HCT116 (cell line): Measurements from ENCODE around the gene MSI2. TPM values are rescaled to one million over a fixed set of nuclear protein-coding genes. Genes with fewer than 3 reads are reported as not detected.

Experiments
- ATAC-seq: fragments of 200-7000 bp; cut with Tn5 transposase; 2 replicates; pipeline ENCODE4 v1.9.1; 2020; ENCODE audit warnings: mild to moderate bottlenecking, moderate library complexity
- BruUV-seq: library from RNA; stranded (reverse); fragments of 400-500 nt; replicated peaks from 2 replicates; lab custom pipeline; 2021; lab: Mats Ljungman, UMichigan
- CTCF ChIA-PET: fragments of 300-600 bp; sonication (Branson Sonifier 250); formaldehyde crosslinking; loops from one replicate; lab custom pipeline; 2021; ENCODE audit warnings: antibody characterized with exemption; lab: Charles Lee
- POLR2A ChIA-PET: fragments of 300-600, 350-600 bp; sonication (Branson Sonifier 250); formaldehyde crosslinking; loops from one replicate; lab custom pipeline; 2021; ENCODE audit warnings: antibody characterized with exemption; lab: Charles Lee
- RAD21 ChIA-PET, 2 experiments: fragments of 300-600 bp; sonication (Branson Sonifier 250); formaldehyde crosslinking; loops; one replicate each; lab custom pipeline; 2023; ENCODE audit warnings: low total read pairs in 2 of 2; ENCODE audit not compliant: uncharacterized antibody in 2 of 2, unreplicated experiment in 2 of 2, low non-redundant PET in 1 of 2; lab: Charles Lee
- DNase-seq: peaks from one replicate; pipeline ENCODE4 v3.0.0-alpha.2; 2010; ENCODE audit warnings: low read depth, low spot score
- H2AFZ ChIP-seq: fragments of 200-600 bp; shearing (Covaris generic), sonication (generic); 2 replicates; pipeline ENCODE4 v1.6.1; 2017; ENCODE audit warnings: low read depth, mixed run types, mixed read lengths, antibody characterized with exemption, low read length; ENCODE audit not compliant: poor library complexity, severe bottlenecking
- H3K27ac ChIP-seq: 2 replicates; pipeline ENCODE4 v1.5.1; 2012; ENCODE audit warnings: low read depth, low read length
- H3K27me3 ChIP-seq: fragments of 200-600 bp; sonication (generic); 2 replicates; pipeline ENCODE4 v1.6.1; 2016; ENCODE audit warnings: mixed run types, low read length, mixed read lengths; ENCODE audit not compliant: insufficient read depth
- H3K36me3 ChIP-seq, 2 experiments: fragments of 200-500 bp in 1 of 2; fragments of 200-600 bp in 1 of 2; sonication (Bioruptor generic) in 1 of 2; sonication (generic) in 1 of 2; 2 replicates each; pipeline versions ENCODE4 v1.5.1 to v1.6.1; 2014 to 2016; ENCODE audit warnings: low read length in 2 of 2, inconsistent platforms in 1 of 2, mixed read lengths in 1 of 2, mixed run types in 1 of 2; ENCODE audit not compliant: insufficient read depth in 2 of 2, control insufficient read depth in 1 of 2
- H3K4me1 ChIP-seq, 2 experiments: fragments of 200-600 bp in 1 of 2; sonication (generic) in 1 of 2; 2 replicates each; pipeline versions ENCODE4 v1.5.1 to v1.6.1; 2012 to 2017; ENCODE audit warnings: low read length in 2 of 2, inconsistent platforms in 1 of 2, mild to moderate bottlenecking in 1 of 2, mixed read lengths in 1 of 2, mixed run types in 1 of 2, moderate library complexity in 1 of 2; ENCODE audit not compliant: insufficient read depth in 2 of 2, control insufficient read depth in 1 of 2
- H3K4me2 ChIP-seq: fragments of 200-600 bp; sonication (generic); 2 replicates; pipeline ENCODE4 v1.6.1; 2017; ENCODE audit warnings: mixed run types, low read length, mixed read lengths
- H3K4me3 ChIP-seq, 2 experiments: fragments of 200-600 bp in 1 of 2; sonication (generic) in 1 of 2; replicated peaks in 1 of 2; 2 replicates each; pipeline ENCODE4 v1.5.1; 2011 to 2016; ENCODE audit warnings: low read length in 2 of 2, control low read depth in 1 of 2, low read depth in 1 of 2, mild to moderate bottlenecking in 1 of 2, mixed read lengths in 1 of 2, mixed run types in 1 of 2
- H3K79me2 ChIP-seq: fragments of 200-600 bp; sonication (generic); 2 replicates; pipeline ENCODE4 v1.6.1; 2017; ENCODE audit warnings: mild to moderate bottlenecking, mixed run types, low read length, moderate library complexity, mixed read lengths; ENCODE audit not compliant: insufficient read depth
- H3K9ac ChIP-seq: fragments of 200-600 bp; sonication (generic); 2 replicates; pipeline ENCODE4 v1.6.1; 2016; ENCODE audit warnings: low read length, mixed read lengths
- H3K9me2 ChIP-seq: fragments of 200-600 bp; sonication (generic), shearing (Covaris generic); 2 replicates; pipeline ENCODE4 v1.6.1; 2017; ENCODE audit warnings: mixed run types, mild to moderate bottlenecking, moderate library complexity; ENCODE audit not compliant: insufficient read depth
- H3K9me3 ChIP-seq, 2 experiments: fragments of 200-500 bp in 1 of 2; fragments of 200-600 bp in 1 of 2; sonication (Bioruptor generic) in 1 of 2; sonication (generic) in 1 of 2; 2 replicates each; pipeline ENCODE4 v1.6.1; 2014 to 2017; ENCODE audit warnings: low read length in 2 of 2, mixed read lengths in 2 of 2, inconsistent platforms in 1 of 2, low read depth in 1 of 2, mild to moderate bottlenecking in 1 of 2, mixed run types in 1 of 2, moderate library complexity in 1 of 2; ENCODE audit not compliant: control insufficient read depth in 1 of 2, insufficient read depth in 1 of 2
- H4K20me1 ChIP-seq: fragments of 200-600 bp; sonication (generic), shearing (Covaris generic); 2 replicates; pipeline ENCODE4 v1.6.1; 2017; ENCODE audit warnings: mixed run types, mild to moderate bottlenecking, moderate library complexity; ENCODE audit not compliant: insufficient read depth
- CBX3 ChIP-seq: IDR thresholded peaks from 2 replicates; pipeline ENCODE4 v1.6.1; 2012; ENCODE audit warnings: low read depth
- CEBPB ChIP-seq: IDR thresholded peaks from 2 replicates; pipeline ENCODE4 v1.6.1; 2012; ENCODE audit warnings: low read depth
- EZH2 ChIP-seq: fragments of 200-600 bp; sonication (generic); IDR thresholded peaks from 2 replicates; pipeline ENCODE4 v1.6.1; 2017; ENCODE audit warnings: antibody characterized with exemption, mixed run types
- EZH2phosphoT487 ChIP-seq: fragments of 200-600 bp; IDR thresholded peaks from 2 replicates; pipeline ENCODE4 v1.6.1; 2018; ENCODE audit warnings: antibody characterized with exemption, borderline replicate concordance
- POLR2A ChIP-seq: IDR thresholded peaks from 2 replicates; pipeline ENCODE4 v1.7.0; 2011; ENCODE audit warnings: borderline replicate concordance; ENCODE audit not compliant: insufficient read depth, insufficient read length; ENCODE audit errors: extremely low read depth
- POLR2AphosphoS5 ChIP-seq: IDR thresholded peaks from 2 replicates; pipeline ENCODE4 v1.6.1; 2011; ENCODE audit warnings: mild to moderate bottlenecking, low read depth, low read length, moderate library complexity
- RAD21 ChIP-seq: IDR thresholded peaks from 2 replicates; pipeline ENCODE4 v1.6.1; 2012; ENCODE audit warnings: low read depth, mild to moderate bottlenecking
- SRF ChIP-seq: IDR thresholded peaks from 2 replicates; pipeline ENCODE4 v1.6.1; 2012; ENCODE audit warnings: low read depth
- YY1 ChIP-seq: IDR thresholded peaks from 2 replicates; pipeline ENCODE4 v1.6.1; 2011; ENCODE audit warnings: low read length, low read depth, moderate library complexity, mild to moderate bottlenecking; ENCODE audit not compliant: insufficient replicate concordance; ENCODE audit errors: extremely low read depth
- intact Hi-C: fragments of 100-400 bp; cut with micrococcal nuclease; formaldehyde crosslinking; loops from 2 replicates; pipeline ENCODE4 v1.10.0; 2022
- total RNA-seq: library from RNA; stranded (reverse); gene quantifications from one replicate; pipeline ENCODE4 v1.2.1, GENCODE V29; 2021; ENCODE audit not compliant: unreplicated experiment
- TF ChIP-seq, protein P1 (sequence below): IDR thresholded peaks from 2 replicates; pipeline ENCODE4 v1.6.1; 2012; ENCODE audit warnings: low read depth

Gene MSI2
- total RNA-seq, 1 experiment from 2014 or later: 137 TPM

DNA sequence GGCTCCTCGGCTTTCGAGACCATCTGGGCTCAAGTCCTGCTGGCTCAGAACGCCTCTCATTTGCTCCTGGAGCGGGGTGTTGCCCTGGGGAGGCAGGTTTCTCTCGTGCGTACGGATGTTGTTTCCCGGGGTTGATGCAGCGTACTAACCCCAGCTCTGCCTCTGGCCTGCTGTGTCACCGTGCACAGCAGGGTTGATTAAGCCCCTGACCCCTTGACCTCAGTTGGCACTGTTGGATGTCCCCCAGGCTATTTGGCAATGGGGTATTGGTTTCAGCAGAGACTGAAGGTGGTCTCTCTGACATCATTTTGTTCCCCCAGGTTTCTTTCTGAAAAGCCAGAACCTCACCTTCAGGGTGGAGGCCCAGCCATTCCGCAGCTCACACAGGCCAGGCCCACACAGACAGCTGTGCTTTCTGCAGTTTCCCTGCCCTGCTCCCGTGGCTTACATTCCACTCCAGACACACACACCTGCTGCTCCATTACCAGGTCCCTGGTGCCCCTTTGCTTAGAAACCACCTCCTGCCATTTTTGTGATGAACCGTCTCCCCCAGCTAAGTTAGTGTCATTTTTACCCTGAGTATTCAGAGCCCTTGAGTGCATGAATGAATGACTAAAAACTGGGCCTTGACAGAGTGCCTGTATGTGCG, 255.3 kb downstream of the MSI2 start:
- Histone ChIP-seq H3K79me2 (no peaks in the 10 kb centered on the region), H3K9me3 (no peaks in the 10 kb centered on the region), H3K9ac (no peak overlapping the region), H3K27ac (no peak overlapping the region), H3K4me2 (no peak overlapping the region), H3K27me3 (no peaks in the 10 kb centered on the region), H3K36me3 (no peaks in the 10 kb centered on the region), H4K20me1 (no peaks in the 10 kb centered on the region), H3K4me1 (peaks cover 1 to 21% of the 10 kb centered on the region in 2 experiments; a peak in 2 of 4 replicates), H3K4me3 (no peak overlapping the region), H2AFZ (no peak overlapping the region), H3K9me2 (no peaks in the 10 kb centered on the region)
- ATAC-seq (no peak), DNase-seq (no peak)
- intact Hi-C loops: no loop called here
- BruUV-seq: no TSS peak
- RAD21 ChIA-PET: interaction anchor here in 1 of 2 experiments (0.6 kb wide), 1 partner anchor 71 kb away, joined by 3 read pairs; no protein-coding TSS in a partner anchor
- POLR2A ChIA-PET: no interaction called here
- no peak for TF ChIP-seq RAD21
- no peak for TF ChIP-seq POLR2A
- TF ChIP-seq POLR2AphosphoS5: no peak
- no peak for TF ChIP-seq CBX3
- TF ChIP-seq SRF: no peak
- TF ChIP-seq YY1: no peak
- no peak for TF ChIP-seq CEBPB
- TF ChIP-seq, protein P1, sequence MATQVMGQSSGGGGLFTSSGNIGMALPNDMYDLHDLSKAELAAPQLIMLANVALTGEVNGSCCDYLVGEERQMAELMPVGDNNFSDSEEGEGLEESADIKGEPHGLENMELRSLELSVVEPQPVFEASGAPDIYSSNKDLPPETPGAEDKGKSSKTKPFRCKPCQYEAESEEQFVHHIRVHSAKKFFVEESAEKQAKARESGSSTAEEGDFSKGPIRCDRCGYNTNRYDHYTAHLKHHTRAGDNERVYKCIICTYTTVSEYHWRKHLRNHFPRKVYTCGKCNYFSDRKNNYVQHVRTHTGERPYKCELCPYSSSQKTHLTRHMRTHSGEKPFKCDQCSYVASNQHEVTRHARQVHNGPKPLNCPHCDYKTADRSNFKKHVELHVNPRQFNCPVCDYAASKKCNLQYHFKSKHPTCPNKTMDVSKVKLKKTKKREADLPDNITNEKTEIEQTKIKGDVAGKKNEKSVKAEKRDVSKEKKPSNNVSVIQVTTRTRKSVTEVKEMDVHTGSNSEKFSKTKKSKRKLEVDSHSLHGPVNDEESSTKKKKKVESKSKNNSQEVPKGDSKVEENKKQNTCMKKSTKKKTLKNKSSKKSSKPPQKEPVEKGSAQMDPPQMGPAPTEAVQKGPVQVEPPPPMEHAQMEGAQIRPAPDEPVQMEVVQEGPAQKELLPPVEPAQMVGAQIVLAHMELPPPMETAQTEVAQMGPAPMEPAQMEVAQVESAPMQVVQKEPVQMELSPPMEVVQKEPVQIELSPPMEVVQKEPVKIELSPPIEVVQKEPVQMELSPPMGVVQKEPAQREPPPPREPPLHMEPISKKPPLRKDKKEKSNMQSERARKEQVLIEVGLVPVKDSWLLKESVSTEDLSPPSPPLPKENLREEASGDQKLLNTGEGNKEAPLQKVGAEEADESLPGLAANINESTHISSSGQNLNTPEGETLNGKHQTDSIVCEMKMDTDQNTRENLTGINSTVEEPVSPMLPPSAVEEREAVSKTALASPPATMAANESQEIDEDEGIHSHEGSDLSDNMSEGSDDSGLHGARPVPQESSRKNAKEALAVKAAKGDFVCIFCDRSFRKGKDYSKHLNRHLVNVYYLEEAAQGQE: no peak
- no peak for TF ChIP-seq EZH2
- no peak for TF ChIP-seq EZH2phosphoT487
- CTCF ChIA-PET: no interaction called here
